ENCODE results near the gene GAD1. TPM values are rescaled to one million over a fixed set of nuclear protein-coding genes. Genes with fewer than 3 reads are reported as not detected.

GAD1 gene
- total and polyA plus RNA-seq, 10 of the 15 experiments (the other 5 are each of a cell fraction or from before 2014, with no cell fraction given) = 0.04 to 3.4 (median 0.42) TPM

DNA sequence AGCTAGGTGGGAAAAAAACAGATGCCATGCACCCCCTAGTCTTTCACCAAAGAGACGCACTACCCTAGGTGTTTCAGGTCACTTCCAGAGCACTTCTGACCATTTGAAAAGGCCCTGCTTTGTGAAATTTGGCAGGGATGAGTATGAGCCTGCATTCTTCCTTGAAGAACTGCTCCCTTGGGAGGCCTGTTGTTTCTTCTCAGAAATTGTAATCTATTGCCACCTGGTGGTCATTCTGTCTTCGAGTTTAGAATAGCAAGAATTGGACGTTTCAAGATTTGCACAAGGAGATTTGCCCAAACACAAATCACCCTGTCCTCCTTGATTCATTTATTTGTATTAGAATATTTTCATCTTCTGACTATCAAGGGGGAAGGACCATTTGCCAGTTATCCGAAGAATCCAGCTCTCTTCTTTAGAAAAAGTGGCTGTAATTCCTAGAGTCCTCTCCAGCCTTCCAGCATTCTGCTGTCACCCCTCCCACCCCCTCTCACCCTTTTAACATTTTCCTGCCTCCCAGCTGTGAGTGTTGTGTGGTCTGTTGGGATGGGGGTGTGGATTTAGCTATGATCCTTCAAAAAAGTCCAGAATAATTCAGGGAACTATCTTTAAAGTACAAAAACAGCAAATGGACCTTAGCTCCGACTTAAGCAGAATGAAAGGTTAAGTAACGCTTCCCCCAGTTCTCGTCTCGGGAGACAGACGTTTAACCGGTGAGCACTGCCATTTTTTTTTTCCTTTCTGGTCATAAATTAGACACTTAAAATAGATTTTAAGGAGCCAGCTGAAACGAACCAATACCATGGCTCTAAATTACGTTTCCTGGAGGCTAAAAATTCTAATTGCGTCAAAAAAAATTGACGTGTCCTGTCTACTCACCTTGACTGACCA is 3.7 kb upstream of the GAD1 start:
- Histone ChIP-seq H3K36me3 (ENCODE audit: control insufficient read depth in 2 of 2, insufficient read depth in 2 of 2, low read length in 1 of 2) (no peaks in the 10 kb centered on the region), H3K4me2 (ENCODE audit: control insufficient read depth, insufficient read depth) (no peak overlapping the region), H2AFZ (ENCODE audit: control insufficient read depth, low read depth, low read length) (no peak overlapping the region), H3K4me3 (no peak overlapping the region), H3K27me3 (replicated peaks in 1 of 2; ENCODE audit: control insufficient read depth in 2 of 2, insufficient read depth in 2 of 2, low read length in 1 of 2) (peaks cover 5 to 16% of the 10 kb centered on the region in 2 experiments; a peak in 3 of 4 replicates), H3K9me3 (replicated peaks; ENCODE audit: control insufficient read depth, insufficient read depth, low read length) (no peaks in the 10 kb centered on the region), H3K79me2 (ENCODE audit: control insufficient read depth, insufficient read depth, low read length) (no peaks in the 10 kb centered on the region), H3K27ac (ENCODE audit: control insufficient read depth, insufficient read depth) (no peak overlapping the region), H3K9ac (ENCODE audit: control insufficient read depth, insufficient read depth, low read length) (no peak overlapping the region), H3K4me1 (ENCODE audit: control insufficient read depth, insufficient read depth, low read length) (peaks cover 6% of the 10 kb centered on the region), H4K20me1 (ENCODE audit: control insufficient read depth, insufficient read depth) (no peaks in the 10 kb centered on the region)
- SMC1A ChIA-PET (ENCODE audit: uncharacterized antibody, unreplicated experiment) = interaction anchor here (0.6 to 8.5 kb wide), 34 partner anchors 8 to 881 kb away, joined by 3 to 53 read pairs (median 4); no protein-coding TSS in a partner anchor
- no TSS peak for BruUV-seq (replicated peaks)
- POLR2A ChIA-PET = interaction anchor here (0.6 kb wide), 1 partner anchor 731 kb away, joined by 3 read pairs; no protein-coding TSS in a partner anchor
- FAIRE-seq (no peak), ATAC-seq (0 out of 3 replicates have a peak, but pooled peaks have one; percentile 10), DNase-seq (ENCODE audit: low read depth, low spot score) (no peak)
- in situ Hi-C loops (cut with MboI) (loop anchor here (5.0 kb wide), 2 partner anchors 451 to 576 kb away; no protein-coding TSS in a partner anchor), intact Hi-C loops (cut with micrococcal nuclease; ENCODE audit: unreplicated experiment) (loop anchor here (1.0 to 10.0 kb wide), 4 partner anchors 101 to 577 kb away; no protein-coding TSS in a partner anchor)
- RAD21 ChIA-PET (ENCODE audit: unreplicated experiment) = interaction anchor here (0.8 to 5.7 kb wide), 22 partner anchors 9 to 576 kb away, joined by 3 to 36 read pairs (median 4); no protein-coding TSS in a partner anchor
- WGBS (ENCODE audit: insufficient coverage, insufficient replicate concordance, low lambda C conversion rate, missing lambda C conversion rate) = under 1% methylated on average over 14 of the region's 14 CpGs
- TF ChIP-seq, protein P1, sequence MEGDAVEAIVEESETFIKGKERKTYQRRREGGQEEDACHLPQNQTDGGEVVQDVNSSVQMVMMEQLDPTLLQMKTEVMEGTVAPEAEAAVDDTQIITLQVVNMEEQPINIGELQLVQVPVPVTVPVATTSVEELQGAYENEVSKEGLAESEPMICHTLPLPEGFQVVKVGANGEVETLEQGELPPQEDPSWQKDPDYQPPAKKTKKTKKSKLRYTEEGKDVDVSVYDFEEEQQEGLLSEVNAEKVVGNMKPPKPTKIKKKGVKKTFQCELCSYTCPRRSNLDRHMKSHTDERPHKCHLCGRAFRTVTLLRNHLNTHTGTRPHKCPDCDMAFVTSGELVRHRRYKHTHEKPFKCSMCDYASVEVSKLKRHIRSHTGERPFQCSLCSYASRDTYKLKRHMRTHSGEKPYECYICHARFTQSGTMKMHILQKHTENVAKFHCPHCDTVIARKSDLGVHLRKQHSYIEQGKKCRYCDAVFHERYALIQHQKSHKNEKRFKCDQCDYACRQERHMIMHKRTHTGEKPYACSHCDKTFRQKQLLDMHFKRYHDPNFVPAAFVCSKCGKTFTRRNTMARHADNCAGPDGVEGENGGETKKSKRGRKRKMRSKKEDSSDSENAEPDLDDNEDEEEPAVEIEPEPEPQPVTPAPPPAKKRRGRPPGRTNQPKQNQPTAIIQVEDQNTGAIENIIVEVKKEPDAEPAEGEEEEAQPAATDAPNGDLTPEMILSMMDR (IDR thresholded peaks at IDR 0.05 in 2 of 3, conservative IDR thresholded peaks at IDR 0.05 in 1 of 3; ENCODE audit: control insufficient read depth in 2 of 3, extremely low read depth in 1 of 3, insufficient read depth in 1 of 3, low read depth in 3 of 3, low read length in 3 of 3) = peak; percentile 51 to 74 (median 62); a peak in 5 of 6 replicates
- TF ChIP-seq SMC3 (IDR thresholded peaks at IDR 0.05; ENCODE audit: borderline replicate concordance, low read length) (peak; percentile 93; the same call in 1 of the 2 replicates), RAD21 (IDR thresholded peaks at IDR 0.05; ENCODE audit: insufficient read depth, low read depth, low read length) (peak; percentile 92), KDM1A (IDR thresholded peaks at IDR 0.05; ENCODE audit: borderline replicate concordance) (no peak), YY1 (IDR thresholded peaks at IDR 0.05; ENCODE audit: low read depth, low read length) (0 out of 2 replicates have a peak, but pooled peaks have one; percentile 10), MEF2B (IDR thresholded peaks at IDR 0.05; ENCODE audit: partially characterized antibody, poor library complexity, severe bottlenecking) (peak; percentile 95)
- TF ChIP-seq, protein P2, sequence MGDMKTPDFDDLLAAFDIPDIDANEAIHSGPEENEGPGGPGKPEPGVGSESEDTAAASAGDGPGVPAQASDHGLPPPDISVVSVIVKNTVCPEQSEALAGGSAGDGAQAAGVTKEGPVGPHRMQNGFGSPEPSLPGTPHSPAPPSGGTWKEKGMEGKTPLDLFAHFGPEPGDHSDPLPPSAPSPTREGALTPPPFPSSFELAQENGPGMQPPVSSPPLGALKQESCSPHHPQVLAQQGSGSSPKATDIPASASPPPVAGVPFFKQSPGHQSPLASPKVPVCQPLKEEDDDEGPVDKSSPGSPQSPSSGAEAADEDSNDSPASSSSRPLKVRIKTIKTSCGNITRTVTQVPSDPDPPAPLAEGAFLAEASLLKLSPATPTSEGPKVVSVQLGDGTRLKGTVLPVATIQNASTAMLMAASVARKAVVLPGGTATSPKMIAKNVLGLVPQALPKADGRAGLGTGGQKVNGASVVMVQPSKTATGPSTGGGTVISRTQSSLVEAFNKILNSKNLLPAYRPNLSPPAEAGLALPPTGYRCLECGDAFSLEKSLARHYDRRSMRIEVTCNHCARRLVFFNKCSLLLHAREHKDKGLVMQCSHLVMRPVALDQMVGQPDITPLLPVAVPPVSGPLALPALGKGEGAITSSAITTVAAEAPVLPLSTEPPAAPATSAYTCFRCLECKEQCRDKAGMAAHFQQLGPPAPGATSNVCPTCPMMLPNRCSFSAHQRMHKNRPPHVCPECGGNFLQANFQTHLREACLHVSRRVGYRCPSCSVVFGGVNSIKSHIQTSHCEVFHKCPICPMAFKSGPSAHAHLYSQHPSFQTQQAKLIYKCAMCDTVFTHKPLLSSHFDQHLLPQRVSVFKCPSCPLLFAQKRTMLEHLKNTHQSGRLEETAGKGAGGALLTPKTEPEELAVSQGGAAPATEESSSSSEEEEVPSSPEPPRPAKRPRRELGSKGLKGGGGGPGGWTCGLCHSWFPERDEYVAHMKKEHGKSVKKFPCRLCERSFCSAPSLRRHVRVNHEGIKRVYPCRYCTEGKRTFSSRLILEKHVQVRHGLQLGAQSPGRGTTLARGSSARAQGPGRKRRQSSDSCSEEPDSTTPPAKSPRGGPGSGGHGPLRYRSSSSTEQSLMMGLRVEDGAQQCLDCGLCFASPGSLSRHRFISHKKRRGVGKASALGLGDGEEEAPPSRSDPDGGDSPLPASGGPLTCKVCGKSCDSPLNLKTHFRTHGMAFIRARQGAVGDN (IDR thresholded peaks at IDR 0.05) = no peak
- CTCF ChIA-PET = interaction anchor here (0.6 to 6.4 kb wide), 65 partner anchors 8 to 881 kb away, joined by 3 to 67 read pairs (median 4); partner anchors contain the start of gene ERICH2
